ENCODE results near the gene SPEM3. TPM values are rescaled to one million over a fixed set of nuclear protein-coding genes. Genes with fewer than 3 reads are reported as not detected.

The SPEM3 gene
- total and polyA plus RNA-seq, 2 of the 13 experiments (the other 11 are each of a cell fraction or from before 2014, with no cell fraction given), result not detected

DNA sequence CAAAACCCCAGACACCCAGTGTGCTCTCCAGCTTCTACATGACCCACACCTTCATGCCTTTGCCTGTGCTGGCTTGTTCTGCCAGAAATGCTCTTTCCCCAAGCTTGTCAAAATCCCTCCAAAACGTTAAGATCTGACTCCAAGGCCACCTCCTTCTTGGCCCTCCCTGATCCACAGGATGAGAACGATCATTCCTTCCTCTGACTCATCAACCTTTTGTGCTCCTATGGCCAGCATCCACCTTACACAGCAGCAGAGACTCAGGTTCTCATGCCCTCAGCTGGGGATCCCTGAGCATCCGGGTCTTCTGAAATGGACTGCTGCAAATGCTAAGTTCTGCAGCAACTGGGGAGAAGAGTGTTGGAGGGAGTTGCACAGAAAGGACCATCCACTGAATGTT is 47.8 kb downstream of the SPEM3 start:
- TF ChIP-seq FOXA3 (CRISPR knock-in tag; IDR thresholded peaks at IDR 0.05) (no peak), IRX3 (CRISPR knock-in tag; IDR thresholded peaks at IDR 0.05; ENCODE audit: borderline replicate concordance, low read depth) (no peak), ARNT2 (CRISPR knock-in tag; IDR thresholded peaks at IDR 0.05; ENCODE audit: low read depth) (no peak), YY1 (IDR thresholded peaks at IDR 0.05; ENCODE audit: insufficient read depth, insufficient replicate concordance, low read depth, low read length) (no peak), KDM6A (CRISPR knock-in tag; IDR thresholded peaks at IDR 0.05; ENCODE audit: low read depth) (no peak), ZNF878 (CRISPR knock-in tag; IDR thresholded peaks at IDR 0.05) (no peak)
- TF ChIP-seq, protein P1, sequence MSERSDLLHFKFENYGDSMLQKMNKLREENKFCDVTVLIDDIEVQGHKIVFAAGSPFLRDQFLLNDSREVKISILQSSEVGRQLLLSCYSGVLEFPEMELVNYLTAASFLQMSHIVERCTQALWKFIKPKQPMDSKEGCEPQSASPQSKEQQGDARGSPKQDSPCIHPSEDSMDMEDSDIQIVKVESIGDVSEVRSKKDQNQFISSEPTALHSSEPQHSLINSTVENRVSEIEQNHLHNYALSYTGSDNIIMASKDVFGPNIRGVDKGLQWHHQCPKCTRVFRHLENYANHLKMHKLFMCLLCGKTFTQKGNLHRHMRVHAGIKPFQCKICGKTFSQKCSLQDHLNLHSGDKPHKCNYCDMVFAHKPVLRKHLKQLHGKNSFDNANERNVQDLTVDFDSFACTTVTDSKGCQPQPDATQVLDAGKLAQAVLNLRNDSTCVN (CRISPR knock-in tag; IDR thresholded peaks at IDR 0.05; ENCODE audit: borderline replicate concordance), result 0 out of 2 replicates have a peak, but pooled peaks have one; percentile 13
- Histone ChIP-seq H3K36me3 (replicated peaks in 1 of 2; ENCODE audit: control insufficient read depth in 1 of 2, insufficient read depth in 2 of 2, low read length in 2 of 2) (no peaks in the 10 kb centered on the region), H3K79me2 (ENCODE audit: insufficient read depth, low read length) (peaks cover 53% of the 10 kb centered on the region), H3K4me1 (ENCODE audit: insufficient read depth, low read length) (peaks cover 67% of the 10 kb centered on the region), H3K27me3 (ENCODE audit: control insufficient read depth in 1 of 2, insufficient read depth in 2 of 2, low read length in 2 of 2) (no peaks in the 10 kb centered on the region; a peak in 1 of 5 replicates), H2AFZ (ENCODE audit: low read length) (no peak overlapping the region), H3K9ac (ENCODE audit: insufficient read depth, low read depth, low read length) (no peak overlapping the region), H3K9me3 (ENCODE audit: low read length) (no peaks in the 10 kb centered on the region), H3K27ac (ENCODE audit: extremely low read length, insufficient read depth, low read length) (peak overlapping the region; percentile 75), H3K4me2 (ENCODE audit: low read depth, low read length) (peak overlapping the region; percentile 85), H3K4me3 (replicated peaks in 1 of 3; ENCODE audit: insufficient read depth in 1 of 3, low read depth in 2 of 3, low read length in 3 of 3) (no peak overlapping the region; a peak in 1 of 6 replicates), H4K20me1 (ENCODE audit: insufficient read depth, low read length) (peaks cover 30% of the 10 kb centered on the region)
- DNase-seq (ENCODE audit: low spot score) (no peak), FAIRE-seq (no peak), ATAC-seq (no peak)
- BruUV-seq (replicated peaks), result no TSS peak
- 38% methylated on average over 3 of the region's 3 CpGs for WGBS (ENCODE audit: low lambda C conversion rate)
- intact Hi-C loops (cut with micrococcal nuclease; ENCODE audit: unreplicated experiment) (no loop called here), in situ Hi-C loops (cut with HindIII; ENCODE audit: extremely low pct_ligation_motif_present, low pct_unique_long_range_greater_than_20kb) (loop anchor here (5.0 kb wide), 1 partner anchor 39 kb away; the partner anchor contains the start of genes FGF11 and TMEM102)
- POLR2A ChIA-PET, result interaction anchor here (1.0 to 5.3 kb wide), 6 partner anchors 9 to 441 kb away, joined by 3 to 30 read pairs (median 10); partner anchors contain the start of genes CHRNB1, POLR2A, SLC16A13 and TMEM256
- CTCF ChIA-PET (ENCODE audit: low intra/inter-chr PET ratio, low total read pairs), result no interaction called here

Measured in HepG2 (cell line).